ENCODE results near the gene PRKCB. TPM values are rescaled to one million over a fixed set of nuclear protein-coding genes. Genes with fewer than 3 reads are reported as not detected.

The PRKCB gene
- total RNA-seq, 1 experiment from 2014 or later, result 0.89 TPM

DNA sequence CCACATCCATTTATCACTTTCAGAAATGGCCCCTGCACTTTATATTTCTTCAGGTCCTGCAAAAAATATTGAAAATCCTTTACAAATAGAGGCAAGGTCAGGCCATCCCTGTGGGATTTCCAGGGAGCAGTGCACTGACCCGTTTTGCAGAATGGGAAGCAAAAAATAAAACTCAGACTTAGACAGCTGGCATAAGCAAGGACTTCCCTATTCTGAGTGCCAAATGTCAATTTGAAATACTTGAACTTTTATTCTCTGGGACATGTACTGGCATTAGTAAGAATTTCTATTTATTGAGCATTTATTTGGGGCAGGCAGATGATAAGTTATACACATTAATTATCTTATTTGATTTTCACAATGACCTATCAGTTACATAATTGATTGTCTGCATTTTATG lies 32.4 kb downstream of the PRKCB start:
- Histone ChIP-seq H3K36me3 (ENCODE audit: control insufficient read depth in 1 of 2, insufficient read depth in 2 of 2, low read length in 2 of 2) (no peaks in the 10 kb centered on the region), H3K9me2 (ENCODE audit: insufficient read depth) (no peaks in the 10 kb centered on the region), H2AFZ (ENCODE audit: low read depth, low read length, poor library complexity, severe bottlenecking) (no peak overlapping the region), H3K9me3 (ENCODE audit: control insufficient read depth in 1 of 2, insufficient read depth in 1 of 2, low read depth in 1 of 2, low read length in 2 of 2) (no peaks in the 10 kb centered on the region), H3K4me2 (ENCODE audit: low read length) (no peak overlapping the region), H3K4me3 (replicated peaks in 1 of 2; ENCODE audit: low read depth in 1 of 2, low read length in 2 of 2) (no peak overlapping the region), H3K79me2 (ENCODE audit: insufficient read depth, low read length) (no peaks in the 10 kb centered on the region), H3K9ac (ENCODE audit: low read length) (no peak overlapping the region), H3K4me1 (ENCODE audit: control insufficient read depth in 1 of 2, insufficient read depth in 2 of 2, low read length in 2 of 2) (no peaks in the 10 kb centered on the region), H3K27ac (ENCODE audit: low read depth, low read length) (no peak overlapping the region), H3K27me3 (ENCODE audit: insufficient read depth, low read length) (peaks cover 40% of the 10 kb centered on the region), H4K20me1 (ENCODE audit: insufficient read depth) (no peaks in the 10 kb centered on the region)
- BruUV-seq (replicated peaks), result no TSS peak
- POLR2A ChIA-PET, result no interaction called here
- RAD21 ChIA-PET (ENCODE audit: low non-redundant PET in 1 of 2, low total read pairs in 2 of 2, uncharacterized antibody in 2 of 2, unreplicated experiment in 2 of 2), result no interaction called here
- TF ChIP-seq POLR2AphosphoS5 (IDR thresholded peaks at IDR 0.05; ENCODE audit: low read depth, low read length), result no peak
- TF ChIP-seq ZNF274 (IDR thresholded peaks at IDR 0.05; ENCODE audit: low read depth, low read length), result no peak
- TF ChIP-seq, protein P1, sequence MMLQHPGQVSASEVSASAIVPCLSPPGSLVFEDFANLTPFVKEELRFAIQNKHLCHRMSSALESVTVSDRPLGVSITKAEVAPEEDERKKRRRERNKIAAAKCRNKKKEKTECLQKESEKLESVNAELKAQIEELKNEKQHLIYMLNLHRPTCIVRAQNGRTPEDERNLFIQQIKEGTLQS (IDR thresholded peaks at IDR 0.05), result no peak
- no peak for TF ChIP-seq ELF1 (IDR thresholded peaks at IDR 0.05; ENCODE audit: borderline replicate concordance, low read depth)
- TF ChIP-seq TCF7L2 (IDR thresholded peaks at IDR 0.05; ENCODE audit: borderline replicate concordance, extremely low read depth, insufficient read depth, insufficient read length), result no peak
- TF ChIP-seq REST (IDR thresholded peaks at IDR 0.05; ENCODE audit: low read depth), result no peak
- no peak for TF ChIP-seq JUND (IDR thresholded peaks at IDR 0.05)
- TF ChIP-seq RAD21 (IDR thresholded peaks at IDR 0.05; ENCODE audit: low read depth), result no peak
- no peak for TF ChIP-seq SRF (IDR thresholded peaks at IDR 0.05; ENCODE audit: low read depth)
- TF ChIP-seq SIN3A (IDR thresholded peaks at IDR 0.05; ENCODE audit: low read depth), result no peak
- TF ChIP-seq, protein P2, sequence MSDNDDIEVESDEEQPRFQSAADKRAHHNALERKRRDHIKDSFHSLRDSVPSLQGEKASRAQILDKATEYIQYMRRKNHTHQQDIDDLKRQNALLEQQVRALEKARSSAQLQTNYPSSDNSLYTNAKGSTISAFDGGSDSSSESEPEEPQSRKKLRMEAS (IDR thresholded peaks at IDR 0.05), result no peak
- no peak for TF ChIP-seq FOSL1 (IDR thresholded peaks at IDR 0.05; ENCODE audit: low read depth)
- no peak for TF ChIP-seq POLR2A (IDR thresholded peaks at IDR 0.05; ENCODE audit: borderline replicate concordance, extremely low read depth, insufficient read depth, insufficient read length)
- TF ChIP-seq, protein P3, sequence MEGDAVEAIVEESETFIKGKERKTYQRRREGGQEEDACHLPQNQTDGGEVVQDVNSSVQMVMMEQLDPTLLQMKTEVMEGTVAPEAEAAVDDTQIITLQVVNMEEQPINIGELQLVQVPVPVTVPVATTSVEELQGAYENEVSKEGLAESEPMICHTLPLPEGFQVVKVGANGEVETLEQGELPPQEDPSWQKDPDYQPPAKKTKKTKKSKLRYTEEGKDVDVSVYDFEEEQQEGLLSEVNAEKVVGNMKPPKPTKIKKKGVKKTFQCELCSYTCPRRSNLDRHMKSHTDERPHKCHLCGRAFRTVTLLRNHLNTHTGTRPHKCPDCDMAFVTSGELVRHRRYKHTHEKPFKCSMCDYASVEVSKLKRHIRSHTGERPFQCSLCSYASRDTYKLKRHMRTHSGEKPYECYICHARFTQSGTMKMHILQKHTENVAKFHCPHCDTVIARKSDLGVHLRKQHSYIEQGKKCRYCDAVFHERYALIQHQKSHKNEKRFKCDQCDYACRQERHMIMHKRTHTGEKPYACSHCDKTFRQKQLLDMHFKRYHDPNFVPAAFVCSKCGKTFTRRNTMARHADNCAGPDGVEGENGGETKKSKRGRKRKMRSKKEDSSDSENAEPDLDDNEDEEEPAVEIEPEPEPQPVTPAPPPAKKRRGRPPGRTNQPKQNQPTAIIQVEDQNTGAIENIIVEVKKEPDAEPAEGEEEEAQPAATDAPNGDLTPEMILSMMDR (IDR thresholded peaks at IDR 0.05 in 2 of 3, conservative IDR thresholded peaks at IDR 0.05 in 1 of 3; ENCODE audit: borderline replicate concordance in 1 of 3, insufficient read depth in 1 of 3, low read depth in 2 of 3, low read length in 2 of 3), result no peak
- no peak for TF ChIP-seq YY1 (IDR thresholded peaks at IDR 0.05; ENCODE audit: extremely low read depth, insufficient replicate concordance, low read depth, low read length)
- no peak for TF ChIP-seq EZH2phosphoT487 (IDR thresholded peaks at IDR 0.05; ENCODE audit: borderline replicate concordance)
- no peak for TF ChIP-seq EZH2 (IDR thresholded peaks at IDR 0.05)
- no peak for TF ChIP-seq ZBTB33 (IDR thresholded peaks at IDR 0.05; ENCODE audit: extremely low read depth, insufficient replicate concordance, low read length)
- intact Hi-C loops (cut with micrococcal nuclease), result no loop called here
- DNase-seq (ENCODE audit: low read depth, low spot score), result no peak
- CTCF ChIA-PET, result no interaction called here
- ATAC-seq, result no peak

Data from HCT116 (cell line).